ENCODE measurements around the gene SLC6A6.

SLC6A6 gene

DNA sequence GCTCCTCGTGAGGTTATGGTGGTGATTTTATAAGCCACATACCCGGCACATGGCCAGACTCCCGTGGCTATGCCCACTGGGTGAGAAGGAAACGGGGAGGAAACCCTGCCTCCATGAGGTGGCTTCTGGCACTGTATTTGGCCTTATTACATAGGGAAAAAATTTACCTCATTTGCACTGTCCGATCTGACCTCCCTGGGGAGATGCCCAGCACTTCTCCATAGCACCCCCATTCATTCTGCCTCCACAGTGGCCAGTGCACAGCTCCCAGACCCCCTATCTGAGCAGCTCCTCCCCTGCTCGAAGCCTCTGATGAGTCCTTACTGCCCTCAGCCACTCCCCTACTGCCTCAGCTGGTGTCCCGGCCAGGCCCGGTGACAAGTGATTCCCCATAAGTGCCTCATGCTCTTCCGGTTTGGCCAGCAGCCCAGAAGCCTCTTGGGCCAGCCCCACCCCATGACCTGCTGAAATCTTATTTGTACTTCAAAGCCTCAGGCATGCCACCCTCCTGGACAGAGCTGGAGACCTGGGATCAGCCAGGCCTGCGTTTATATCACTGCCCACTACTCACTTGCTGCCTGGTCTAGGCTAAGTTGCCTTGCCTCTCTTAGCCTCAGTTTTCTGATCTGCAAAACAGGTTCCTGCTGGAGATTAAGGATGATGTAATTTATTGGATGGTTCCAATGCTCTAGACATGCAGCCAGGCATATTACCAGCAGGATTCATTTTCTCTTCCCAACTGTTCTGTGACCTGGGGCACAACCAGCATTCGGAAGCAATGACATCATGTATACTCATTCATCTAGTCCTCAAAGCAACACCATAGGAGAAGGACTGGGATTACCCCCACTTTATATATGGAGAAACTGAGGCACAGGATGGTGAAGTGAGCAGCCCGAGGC, 30.6 kb upstream of the SLC6A6 start:
- in situ Hi-C loops (cut with HindIII; ENCODE audit: low sequenced_read_pairs), result no loop called here

DNA sequence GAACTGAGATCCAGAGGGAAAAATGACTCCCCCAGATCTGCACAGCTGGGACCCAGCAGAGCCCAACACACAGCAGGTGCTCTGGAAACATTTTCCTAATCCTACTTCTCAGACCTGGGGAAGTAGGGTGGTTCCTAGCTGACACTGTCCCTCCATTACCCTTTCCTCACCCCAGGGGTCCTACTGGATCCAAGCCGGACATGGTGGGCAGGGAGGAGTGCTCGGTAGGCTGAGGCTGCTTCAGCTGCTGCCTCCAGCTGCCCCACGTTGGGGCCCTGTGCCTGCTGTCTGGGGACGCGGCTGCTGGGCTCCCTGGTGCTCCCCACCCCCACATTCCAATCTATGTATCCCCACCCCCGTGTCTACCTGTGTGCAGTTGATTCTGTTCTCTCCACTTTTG, 29.8 kb upstream of the SLC6A6 start:
- in situ Hi-C loops (cut with HindIII; ENCODE audit: low sequenced_read_pairs), result no loop called here

DNA sequence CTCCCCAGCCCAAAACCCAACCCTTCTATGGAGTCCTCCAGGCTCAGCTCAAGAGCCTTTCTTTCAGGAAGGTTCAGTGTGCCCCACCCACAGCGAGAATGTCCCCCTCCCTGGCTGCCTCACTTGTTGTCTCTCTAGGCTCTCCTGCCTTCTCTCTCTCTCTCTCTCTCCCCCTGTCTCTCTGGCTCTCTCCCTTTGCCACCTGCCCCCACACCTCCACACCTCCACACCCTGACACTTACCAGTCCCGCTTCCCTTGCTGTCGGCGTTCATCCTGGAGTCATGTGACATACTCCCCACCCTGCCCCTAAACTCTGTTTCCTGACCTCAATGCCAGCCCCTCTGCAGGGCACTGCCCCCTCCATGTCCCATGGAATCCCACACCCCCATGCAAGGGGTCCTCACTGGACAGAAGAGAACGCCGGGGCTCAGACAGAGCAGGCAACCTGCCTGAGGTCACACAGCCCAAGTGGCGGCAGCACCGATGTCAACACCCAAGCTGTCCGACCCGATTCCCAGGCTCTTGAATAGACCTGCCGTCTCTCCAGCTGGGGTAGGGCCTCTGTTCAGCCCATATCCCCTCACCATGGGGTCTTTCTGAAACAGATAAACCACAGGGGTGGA, 28.5 kb upstream of the SLC6A6 start:
- in situ Hi-C loops (cut with HindIII; ENCODE audit: low sequenced_read_pairs), result no loop called here

DNA sequence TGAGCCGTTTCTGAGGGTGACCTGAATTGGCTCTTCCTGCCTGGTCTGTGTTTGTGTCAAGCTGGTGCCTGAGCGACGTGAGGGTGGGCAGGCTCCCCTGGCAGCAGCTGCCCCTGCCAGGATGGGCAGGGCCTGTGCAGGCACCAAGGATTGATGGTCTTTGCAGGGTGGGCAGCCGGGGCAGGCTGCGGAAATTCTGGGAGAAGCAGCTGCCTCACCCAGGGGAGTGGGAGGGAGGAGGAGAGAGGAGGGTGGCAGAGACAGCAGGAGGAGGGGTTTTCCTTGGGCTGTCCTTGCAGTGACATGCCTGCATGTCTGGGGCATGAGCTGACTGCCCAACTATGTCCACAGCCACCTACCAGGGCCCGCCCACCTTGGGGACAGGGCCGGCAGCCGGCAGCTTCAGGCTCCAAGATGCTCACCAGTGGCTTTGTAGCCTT, 27.9 kb upstream of the SLC6A6 start:
- in situ Hi-C loops (cut with HindIII; ENCODE audit: low sequenced_read_pairs), result no loop called here

DNA sequence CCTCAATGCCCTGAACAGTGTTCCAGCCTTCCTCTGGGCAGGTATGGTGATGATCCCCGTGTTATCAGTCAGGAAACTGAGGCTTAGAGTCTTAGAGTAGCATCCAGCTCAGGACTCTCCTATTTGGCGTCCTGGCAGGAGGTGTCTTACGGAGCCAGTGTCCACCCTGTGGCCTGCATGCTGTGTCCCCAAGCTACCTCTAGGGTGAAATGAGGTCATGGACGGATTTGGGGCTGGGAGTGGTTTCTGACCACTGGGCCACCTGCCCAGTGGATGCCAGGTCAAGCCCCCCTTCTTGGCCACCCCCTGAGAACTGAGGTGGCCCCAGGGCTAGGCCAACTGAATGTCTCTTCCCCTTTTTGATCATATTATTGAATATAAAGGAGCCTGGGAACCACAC, 27.2 kb upstream of the SLC6A6 start:
- in situ Hi-C loops (cut with HindIII; ENCODE audit: low sequenced_read_pairs), result no loop called here

DNA sequence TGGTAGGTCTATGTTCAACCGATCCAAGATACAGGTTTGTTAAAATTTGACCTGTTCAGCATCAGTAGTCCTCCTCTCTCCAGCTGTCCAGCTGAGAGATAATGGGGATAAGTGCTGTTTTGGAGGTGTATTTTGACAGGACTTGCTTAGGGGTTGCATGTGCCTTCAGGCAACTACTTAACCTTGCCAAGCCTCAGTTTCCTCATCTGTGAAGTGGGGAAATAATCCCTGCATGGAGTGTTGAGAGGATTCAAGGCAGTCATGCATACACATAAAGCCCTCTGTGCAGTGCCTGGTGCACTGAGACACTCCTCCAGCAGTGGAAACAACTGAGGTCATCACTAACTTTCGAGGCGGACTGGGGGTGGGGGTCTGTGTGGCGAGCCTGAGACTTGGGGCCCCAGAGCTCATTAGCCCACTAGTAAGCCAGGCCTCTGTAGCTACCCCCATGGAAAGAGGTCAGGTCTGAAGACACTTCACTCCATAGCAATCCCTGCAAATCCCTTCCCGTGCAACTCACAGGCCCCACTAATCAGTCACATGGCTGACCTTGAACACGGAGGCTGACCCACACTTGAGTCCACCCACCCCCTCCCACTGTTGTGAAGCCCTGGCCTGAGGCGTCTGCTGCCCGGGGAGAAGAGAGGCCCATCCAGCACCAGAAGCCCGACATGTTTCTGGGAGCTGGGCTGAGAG, 25.9 kb upstream of the SLC6A6 start:
- in situ Hi-C loops (cut with HindIII; ENCODE audit: low sequenced_read_pairs), result no loop called here

DNA sequence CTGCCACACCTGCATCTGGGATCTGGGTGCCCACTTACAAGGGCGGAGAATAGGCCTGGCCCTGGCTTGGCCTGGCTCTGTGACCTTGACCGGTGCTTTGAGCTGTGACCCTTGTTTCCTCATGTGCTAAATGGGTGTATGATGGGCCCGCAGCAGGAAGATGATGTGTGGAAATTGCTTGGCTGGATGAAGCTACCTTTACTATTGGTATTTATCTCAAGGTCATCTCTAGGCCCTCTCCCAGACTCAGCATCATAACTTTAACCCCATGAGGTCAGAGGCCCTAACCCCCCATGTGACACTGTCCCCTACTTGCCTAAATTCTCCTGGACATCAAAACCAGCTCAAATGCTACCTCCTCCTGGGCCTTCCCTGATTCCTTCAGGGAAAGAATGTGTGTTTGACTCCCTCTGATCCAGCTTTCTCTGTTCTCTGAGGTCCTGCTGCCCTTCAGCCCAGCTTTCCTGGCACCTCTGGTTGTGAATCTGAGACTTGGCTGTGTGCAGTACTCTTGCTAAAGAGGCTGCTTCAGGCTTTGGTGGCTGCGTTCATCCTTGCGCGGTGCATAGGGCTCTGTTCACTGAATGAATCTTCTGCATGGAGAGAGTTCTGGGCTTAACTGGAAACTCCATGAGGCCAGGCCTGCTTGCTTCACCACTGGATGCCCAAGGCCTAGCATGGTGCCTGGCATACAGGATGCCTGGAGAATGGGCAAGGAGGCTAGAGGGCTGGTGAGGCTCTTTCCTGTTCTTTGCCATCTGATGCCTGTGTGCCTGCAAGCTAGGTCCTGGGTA, 25.2 kb upstream of the SLC6A6 start:
- in situ Hi-C loops (cut with HindIII; ENCODE audit: low sequenced_read_pairs), result no loop called here

DNA sequence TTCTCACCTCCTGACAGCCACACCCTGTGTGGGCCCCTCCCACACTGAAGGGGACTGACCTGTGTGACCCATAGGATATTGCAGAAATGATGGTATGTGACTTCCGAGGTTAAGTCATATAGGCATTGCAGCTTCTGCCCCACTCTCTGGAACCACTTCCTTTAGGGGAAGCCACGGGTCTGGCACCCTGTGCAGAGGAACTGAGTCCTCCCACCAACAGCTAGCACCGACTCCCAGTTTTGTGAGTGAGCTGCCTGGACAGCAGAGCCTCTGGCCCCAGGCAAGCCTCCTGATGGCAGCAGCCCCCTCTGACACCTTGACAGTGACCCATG, 24.6 kb upstream of the SLC6A6 start:
- in situ Hi-C loops (cut with HindIII; ENCODE audit: low sequenced_read_pairs), result no loop called here

DNA sequence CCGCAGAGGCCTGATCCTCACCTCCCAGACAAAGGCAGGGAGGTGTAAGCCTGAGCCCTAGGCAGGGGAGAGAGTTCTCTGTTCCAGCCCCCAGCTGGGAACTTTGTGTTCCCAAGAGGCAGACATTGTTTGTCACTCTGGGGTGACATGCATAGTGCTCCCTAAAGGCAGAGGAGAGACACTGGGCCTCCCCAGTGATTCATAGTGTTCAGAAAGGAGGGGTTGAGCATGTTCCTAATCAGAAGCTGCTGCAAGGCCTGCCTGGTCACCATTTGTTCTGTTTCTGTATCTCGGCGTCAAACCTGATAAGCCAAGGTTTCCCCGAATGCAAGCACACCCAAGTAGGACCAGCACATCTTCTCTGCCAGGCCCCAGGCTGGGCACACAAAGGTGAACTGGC, 24.0 kb upstream of the SLC6A6 start:
- in situ Hi-C loops (cut with HindIII; ENCODE audit: low sequenced_read_pairs), result no loop called here

DNA sequence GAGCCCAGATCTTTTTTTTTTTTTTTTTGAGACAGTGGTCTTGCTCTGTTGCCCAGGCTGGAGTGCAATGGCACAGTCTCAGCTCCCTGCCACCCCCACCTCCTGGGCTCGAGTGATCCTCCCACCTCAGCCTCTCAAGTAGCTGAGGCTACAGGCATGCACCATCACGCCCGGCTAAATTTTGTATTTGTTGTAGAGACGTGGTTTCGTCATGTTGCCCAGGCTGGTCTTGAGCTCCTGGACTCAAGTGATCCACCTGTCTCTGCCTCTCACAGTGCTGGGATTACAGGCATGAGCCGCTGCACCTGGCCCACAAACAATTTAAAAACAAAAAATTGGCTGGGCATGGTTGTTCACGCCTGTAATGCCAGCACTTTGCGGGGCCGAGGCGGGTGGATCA, 22.6 kb upstream of the SLC6A6 start:
- in situ Hi-C loops (cut with HindIII; ENCODE audit: low sequenced_read_pairs), result no loop called here

DNA sequence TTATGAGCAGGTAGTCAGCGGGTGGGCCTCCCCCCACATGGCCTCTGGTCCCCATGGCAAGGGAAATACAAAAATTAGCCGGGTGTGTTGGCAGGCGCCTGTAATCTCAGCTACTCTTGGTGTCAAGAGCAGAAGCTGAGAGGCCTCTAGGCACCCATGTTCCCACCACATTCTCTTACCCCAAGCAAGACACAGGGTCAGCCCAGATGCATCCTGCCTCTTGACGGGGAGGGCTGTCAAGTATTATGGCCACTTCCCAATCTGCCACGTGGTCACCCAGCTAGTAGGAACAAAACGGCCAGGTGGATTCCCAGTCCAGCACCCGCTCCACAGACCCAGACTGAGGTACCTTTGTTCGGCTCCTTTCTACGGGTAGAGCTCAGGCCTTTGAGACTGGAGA, 16.2 kb upstream of the SLC6A6 start:
- in situ Hi-C loops (cut with HindIII; ENCODE audit: low sequenced_read_pairs), result loop anchor here (5.0 kb wide), 1 partner anchor 104 kb away; no protein-coding TSS in a partner anchor

DNA sequence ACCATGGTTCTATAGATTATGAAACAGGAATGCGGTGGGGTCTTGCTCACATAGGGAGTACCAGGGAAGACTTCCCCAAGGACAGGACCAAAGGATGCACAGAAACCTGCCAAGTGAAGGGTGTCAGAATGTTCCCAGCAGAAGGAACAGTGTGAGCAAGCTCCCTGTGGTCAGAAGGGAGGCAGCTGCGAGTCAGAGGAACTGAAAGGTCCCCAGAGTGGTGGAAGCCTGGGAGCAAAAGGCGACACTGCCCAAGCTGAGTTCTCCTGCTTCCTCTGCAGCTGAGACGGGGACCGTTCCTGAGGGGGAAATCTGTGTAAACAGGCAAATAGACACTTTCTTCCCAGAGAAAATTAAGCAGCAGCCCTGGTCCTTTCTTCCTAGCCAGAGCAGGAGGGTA, 14.2 kb upstream of the SLC6A6 start:
- in situ Hi-C loops (cut with HindIII; ENCODE audit: low sequenced_read_pairs), result loop anchor here (5.0 kb wide), 1 partner anchor 106 kb away; no protein-coding TSS in a partner anchor

DNA sequence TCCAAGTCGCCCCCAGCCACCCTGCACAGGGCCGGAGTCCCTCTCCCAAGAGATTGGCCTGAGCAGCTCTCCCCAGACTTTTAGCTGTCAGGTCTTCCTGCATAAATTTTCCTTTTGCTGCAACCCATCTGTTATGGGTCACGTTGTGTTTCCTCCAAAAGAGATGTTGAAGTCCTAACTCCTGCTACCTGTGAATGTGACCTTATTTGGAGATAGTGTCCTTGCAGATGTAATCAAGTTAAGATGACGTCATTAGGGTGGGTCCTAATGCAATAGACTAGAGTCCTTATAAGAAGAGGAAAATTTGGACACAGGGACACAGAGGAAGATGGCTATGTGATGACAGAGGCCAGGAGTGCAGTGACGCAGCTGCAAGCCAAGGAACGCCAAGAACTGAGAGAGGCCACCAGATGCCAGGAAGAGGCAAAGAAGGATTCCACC, 13.2 kb upstream of the SLC6A6 start:
- in situ Hi-C loops (cut with HindIII; ENCODE audit: low sequenced_read_pairs), result loop anchor here (5.0 kb wide), 1 partner anchor 107 kb away; no protein-coding TSS in a partner anchor

DNA sequence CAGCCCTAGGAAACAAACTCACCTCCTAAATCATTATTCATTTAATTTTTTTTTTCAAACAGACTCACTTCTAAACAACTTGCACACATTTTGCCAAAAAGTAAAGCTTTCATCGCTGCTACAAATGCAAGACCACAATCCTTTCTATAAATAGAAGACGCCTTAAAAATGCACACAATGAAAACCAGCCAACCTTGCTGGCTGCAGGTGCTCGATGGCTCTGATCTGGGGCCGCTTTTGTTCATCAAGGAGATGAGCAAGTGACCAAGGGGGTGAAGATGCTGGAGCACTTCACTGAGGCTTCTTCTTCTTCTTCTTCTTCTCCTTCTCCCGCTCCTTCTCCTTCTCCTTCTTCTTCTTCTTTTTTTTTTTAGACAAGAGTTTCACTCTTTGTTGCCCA, 12.7 kb upstream of the SLC6A6 start:
- in situ Hi-C loops (cut with HindIII; ENCODE audit: low sequenced_read_pairs), result loop anchor here (5.0 kb wide), 1 partner anchor 107 kb away; no protein-coding TSS in a partner anchor

DNA sequence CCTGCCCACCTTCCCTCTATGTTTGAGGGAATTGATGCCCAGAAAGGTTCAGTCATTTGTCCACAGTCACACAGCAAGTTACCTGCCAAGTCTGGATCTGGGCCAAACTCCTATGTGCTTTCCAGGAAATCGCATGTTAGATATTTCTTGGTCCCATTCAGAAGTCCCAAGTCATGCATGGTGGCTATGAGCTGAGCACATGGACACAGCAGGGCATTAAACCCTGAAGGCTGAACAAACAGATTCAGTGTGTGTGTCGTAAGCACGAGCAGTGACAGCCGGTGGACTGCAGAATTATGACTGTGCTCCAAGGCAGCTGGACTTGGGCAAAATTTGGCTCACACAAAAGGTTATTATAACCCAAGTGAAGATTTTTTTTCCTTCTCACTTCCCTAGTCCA, 11.4 kb upstream of the SLC6A6 start:
- in situ Hi-C loops (cut with HindIII; ENCODE audit: low sequenced_read_pairs), result no loop called here

DNA sequence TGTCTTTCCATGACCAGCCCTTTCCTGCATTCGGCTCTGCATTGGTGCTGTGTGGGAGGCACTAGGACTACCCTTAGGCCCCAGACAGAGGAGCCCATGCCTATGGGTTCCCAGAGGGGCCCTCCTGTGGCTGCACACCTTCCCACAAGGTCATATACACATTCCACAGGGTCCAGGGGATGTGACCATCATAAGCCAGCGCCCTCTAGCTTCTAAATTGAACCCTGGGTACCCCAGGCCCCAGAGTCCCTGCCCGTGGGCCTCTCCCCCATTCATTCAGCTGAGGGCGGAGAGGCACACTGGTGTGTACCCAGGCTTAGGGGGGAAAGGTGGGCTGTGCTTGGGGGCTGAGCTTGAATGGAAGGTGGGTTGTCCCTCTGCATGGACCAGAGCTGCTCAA, 10.2 kb upstream of the SLC6A6 start:
- in situ Hi-C loops (cut with HindIII; ENCODE audit: low sequenced_read_pairs), result no loop called here

DNA sequence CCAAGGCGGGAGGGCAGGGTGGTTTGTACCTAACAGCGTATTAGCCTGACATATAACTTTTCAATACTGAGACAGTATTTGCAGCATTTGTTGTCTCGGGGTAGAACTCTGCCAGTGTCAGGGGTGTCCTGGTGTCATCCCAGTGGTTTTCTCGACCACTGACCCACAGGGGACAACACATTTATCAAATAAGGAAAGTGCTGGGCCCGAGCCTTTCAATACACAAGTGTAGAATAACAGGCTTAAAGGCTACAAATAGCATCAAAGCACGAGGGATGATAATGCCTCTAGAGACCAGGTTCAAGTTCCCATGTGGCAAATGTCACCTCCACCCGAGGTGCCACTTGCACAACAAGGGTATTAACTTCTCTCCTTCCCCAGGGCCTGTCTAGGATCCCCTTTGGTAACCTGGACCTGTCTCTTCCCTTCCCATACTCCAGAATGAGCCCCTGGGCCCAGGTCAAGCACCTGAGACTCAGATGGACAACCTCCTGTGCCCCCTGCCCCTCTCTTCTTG, 9.5 kb upstream of the SLC6A6 start:
- in situ Hi-C loops (cut with HindIII; ENCODE audit: low sequenced_read_pairs), result no loop called here

DNA sequence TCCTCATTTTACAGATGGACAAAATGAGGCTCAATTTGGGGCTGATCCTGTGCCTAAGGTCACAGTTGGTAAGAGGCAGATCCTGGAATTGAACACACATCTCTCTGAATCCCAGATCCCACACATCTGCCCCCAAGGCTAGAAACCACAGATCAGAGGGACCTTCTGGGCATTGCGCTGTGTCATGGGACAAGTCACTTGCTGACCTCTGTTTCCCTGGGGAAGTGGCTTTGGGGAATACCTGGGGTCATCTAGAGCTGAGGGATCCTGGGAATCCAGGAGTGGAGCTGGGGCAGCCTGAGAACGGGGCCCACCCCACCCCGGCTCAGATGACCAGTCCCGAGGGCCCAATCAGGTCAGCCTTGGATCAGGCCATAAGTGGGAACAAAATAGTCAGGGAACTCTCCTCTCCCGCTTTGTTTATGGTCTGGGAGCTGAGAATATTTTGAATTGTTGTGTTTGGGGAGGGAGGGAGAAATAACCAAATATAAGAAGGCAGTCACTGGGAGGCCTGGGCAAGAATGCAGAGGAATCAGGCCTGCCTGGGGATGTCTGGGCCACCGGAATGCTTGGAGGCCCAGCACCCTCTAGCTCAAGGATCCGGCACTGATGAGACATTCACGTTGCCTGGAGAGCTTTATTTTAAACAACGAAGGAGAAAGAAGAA, 8.8 kb upstream of the SLC6A6 start:
- in situ Hi-C loops (cut with HindIII; ENCODE audit: low sequenced_read_pairs), result no loop called here

DNA sequence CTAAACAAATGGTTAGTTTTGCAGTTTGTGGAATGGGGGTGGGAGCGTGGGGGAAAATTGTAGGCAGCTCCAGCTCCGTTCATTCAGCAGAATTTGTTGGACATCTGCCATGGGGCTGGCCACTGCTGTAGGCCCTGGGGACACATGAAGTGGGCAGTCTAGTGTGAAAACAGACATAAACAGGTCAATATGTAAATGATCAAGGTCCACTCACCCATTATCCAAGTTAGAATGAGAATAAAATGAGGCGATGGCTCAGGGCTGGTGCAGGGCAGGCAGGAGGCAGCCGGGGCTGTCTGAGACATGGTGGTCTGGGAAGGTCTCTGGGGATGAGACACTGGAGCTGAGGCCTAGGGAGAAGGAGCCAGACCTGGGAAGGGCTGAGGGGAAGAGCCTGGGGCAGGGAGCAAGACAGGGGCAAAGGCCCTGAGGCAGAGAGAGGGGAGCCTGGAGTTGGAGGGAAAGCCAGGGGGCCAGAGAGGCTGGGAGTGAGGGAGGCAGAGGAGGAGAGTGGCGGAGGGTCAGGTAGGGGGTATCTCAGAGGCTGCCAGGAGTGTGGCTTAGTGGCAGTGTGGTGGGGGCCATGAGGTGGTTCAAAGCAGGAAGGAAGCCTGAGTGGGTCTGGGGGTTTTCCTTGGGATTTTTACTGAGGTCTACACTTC, 6.2 kb upstream of the SLC6A6 start:
- in situ Hi-C loops (cut with HindIII; ENCODE audit: low sequenced_read_pairs), result no loop called here

DNA sequence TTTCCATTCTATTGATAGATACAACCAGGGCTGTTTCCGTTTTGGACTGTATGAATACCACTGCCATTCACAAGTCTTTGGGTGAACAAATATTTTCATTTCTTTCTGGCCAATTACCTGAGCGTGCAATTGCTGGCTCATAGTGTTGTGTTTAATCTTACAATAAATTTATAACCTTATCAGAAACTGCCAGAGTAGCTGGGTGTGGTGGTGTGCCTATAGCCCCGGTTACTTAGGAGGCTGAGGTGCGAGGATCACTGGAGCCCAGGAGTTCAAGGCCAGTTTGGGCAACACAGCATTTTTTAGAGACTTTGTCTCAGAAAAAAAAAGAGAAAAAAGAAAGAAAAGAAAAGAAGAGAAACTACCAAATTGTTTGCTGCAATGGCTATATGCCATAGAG, 5.4 kb upstream of the SLC6A6 start:
- in situ Hi-C loops (cut with HindIII; ENCODE audit: low sequenced_read_pairs), result no loop called here
